ENCODE measurements around the gene PRF1.

Gene PRF1

DNA sequence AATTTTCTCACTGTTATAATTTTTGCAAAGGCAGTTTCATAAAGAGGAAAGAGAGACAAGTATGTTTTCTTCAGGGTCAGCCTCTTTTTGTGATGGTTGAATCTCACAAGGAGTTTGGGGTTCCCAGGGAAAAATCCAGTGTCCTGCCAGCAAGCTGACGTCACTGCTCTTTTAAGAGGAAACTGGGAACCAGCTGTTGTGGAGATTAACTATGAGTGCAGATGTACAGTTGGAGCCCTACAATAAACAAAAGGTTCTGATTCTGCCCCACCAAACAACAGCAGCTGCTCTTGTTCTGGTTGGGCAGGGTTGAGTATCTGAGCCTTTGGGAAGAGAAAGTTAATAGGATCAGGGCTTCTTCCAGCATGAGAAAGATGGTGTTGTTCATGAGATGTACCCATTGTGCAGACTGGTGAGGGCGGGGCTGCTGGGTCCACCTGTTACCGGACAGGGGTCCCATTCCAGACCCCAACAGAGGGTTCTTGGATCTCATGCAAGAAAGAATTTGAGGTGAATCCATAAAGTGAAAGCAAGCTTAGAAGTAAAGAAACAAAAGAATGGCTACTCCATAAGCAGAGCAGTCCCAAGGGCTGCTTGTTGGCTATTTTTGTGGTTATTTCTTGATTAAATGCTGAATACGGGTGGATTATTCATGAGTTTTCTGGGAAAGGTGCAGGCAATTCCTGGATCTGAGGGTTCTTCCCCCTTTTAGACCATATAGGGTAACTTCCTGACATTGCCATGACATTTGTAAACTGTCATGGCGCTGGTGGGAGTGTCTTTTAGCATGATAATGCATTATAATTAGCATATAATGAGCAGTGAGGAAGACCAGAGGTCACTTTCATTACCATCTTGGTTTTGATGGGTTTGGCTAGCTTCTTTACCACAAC lies 12.5 kb downstream of the PRF1 start:
- in situ Hi-C loops (cut with HindIII; ENCODE audit: low pct_ligation_motif_present, low sequenced_read_pairs), result no loop called here
- no peak for DNase-seq
- Histone ChIP-seq H3K36me3 (replicated peaks) (no peaks in the 10 kb centered on the region), H3K4me3 (ENCODE audit: low read depth, low read length) (no peak overlapping the region), H3K27ac (no peak overlapping the region), H3K27me3 (replicated peaks) (peaks cover 8% of the 10 kb centered on the region)
- no peak for TF ChIP-seq CTCF (IDR thresholded peaks at IDR 0.05; ENCODE audit: low read depth, low read length, missing control alignments)

- in situ Hi-C loops (cut with HindIII; ENCODE audit: low pct_ligation_motif_present, low sequenced_read_pairs), result no loop called here
- H3K27me3 ChIP-seq (replicated peaks), result peaks cover 8% of the 10 kb centered on the region
- TF ChIP-seq CTCF (IDR thresholded peaks at IDR 0.05; ENCODE audit: low read depth, low read length, missing control alignments), result no peak
- H3K4me3 ChIP-seq (ENCODE audit: low read depth, low read length), result no peak overlapping the region
- no peak overlapping the region for H3K27ac ChIP-seq
- DNase-seq, result no peak
- H3K36me3 ChIP-seq (replicated peaks), result no peaks in the 10 kb centered on the region
Observed at GRCh38 chr10:70588859-70589570, 13.5 kb downstream of the PRF1 start.

GRCh38 chr10:70588255-70588654 lies 14.3 kb downstream of the PRF1 start:
- no peak for TF ChIP-seq CTCF (IDR thresholded peaks at IDR 0.05; ENCODE audit: low read depth, low read length, missing control alignments)
- DNase-seq, result no peak
- H3K36me3 ChIP-seq (replicated peaks), result no peaks in the 10 kb centered on the region
- no peak overlapping the region for H3K27ac ChIP-seq
- in situ Hi-C loops (cut with HindIII; ENCODE audit: low pct_ligation_motif_present, low sequenced_read_pairs), result no loop called here
- H3K27me3 ChIP-seq (replicated peaks), result peaks cover 8% of the 10 kb centered on the region
- no peak overlapping the region for H3K4me3 ChIP-seq (ENCODE audit: low read depth, low read length)

DNA sequence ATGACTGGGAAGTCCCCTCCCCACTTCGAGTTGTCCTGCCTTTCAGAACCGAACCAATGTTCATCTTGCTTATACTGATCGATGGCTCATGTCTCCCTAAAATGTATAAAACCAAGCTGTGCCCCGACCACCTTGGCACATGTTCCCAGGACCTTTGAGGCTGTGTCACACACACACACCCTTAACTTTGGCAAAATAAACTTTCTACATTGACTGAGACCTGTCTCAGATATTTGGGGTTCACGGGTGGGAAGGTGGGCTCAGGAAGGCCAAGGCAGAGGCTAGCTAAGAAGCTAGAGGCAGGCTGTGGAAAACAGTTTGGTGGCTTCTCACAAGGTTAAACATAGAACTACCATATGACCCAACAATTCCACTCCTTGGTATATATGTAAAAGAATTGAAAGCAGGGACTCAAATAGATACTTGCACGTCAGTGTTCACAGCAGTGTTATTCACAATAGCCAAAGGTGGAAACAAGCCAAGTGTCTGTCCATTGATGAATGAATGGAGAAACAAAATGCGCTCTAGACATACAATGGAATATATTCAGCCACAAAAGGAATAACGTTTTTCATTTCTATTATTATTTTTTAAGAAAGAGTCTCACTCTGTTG lies 15.4 kb downstream of the PRF1 start:
- Histone ChIP-seq H3K27ac (no peak overlapping the region), H3K36me3 (replicated peaks) (no peaks in the 10 kb centered on the region), H3K4me3 (ENCODE audit: low read depth, low read length) (no peak overlapping the region), H3K27me3 (replicated peaks) (peaks cover 8% of the 10 kb centered on the region)
- in situ Hi-C loops (cut with HindIII; ENCODE audit: low pct_ligation_motif_present, low sequenced_read_pairs), result no loop called here
- no peak for DNase-seq
- no peak for TF ChIP-seq CTCF (IDR thresholded peaks at IDR 0.05; ENCODE audit: low read depth, low read length, missing control alignments)

DNA sequence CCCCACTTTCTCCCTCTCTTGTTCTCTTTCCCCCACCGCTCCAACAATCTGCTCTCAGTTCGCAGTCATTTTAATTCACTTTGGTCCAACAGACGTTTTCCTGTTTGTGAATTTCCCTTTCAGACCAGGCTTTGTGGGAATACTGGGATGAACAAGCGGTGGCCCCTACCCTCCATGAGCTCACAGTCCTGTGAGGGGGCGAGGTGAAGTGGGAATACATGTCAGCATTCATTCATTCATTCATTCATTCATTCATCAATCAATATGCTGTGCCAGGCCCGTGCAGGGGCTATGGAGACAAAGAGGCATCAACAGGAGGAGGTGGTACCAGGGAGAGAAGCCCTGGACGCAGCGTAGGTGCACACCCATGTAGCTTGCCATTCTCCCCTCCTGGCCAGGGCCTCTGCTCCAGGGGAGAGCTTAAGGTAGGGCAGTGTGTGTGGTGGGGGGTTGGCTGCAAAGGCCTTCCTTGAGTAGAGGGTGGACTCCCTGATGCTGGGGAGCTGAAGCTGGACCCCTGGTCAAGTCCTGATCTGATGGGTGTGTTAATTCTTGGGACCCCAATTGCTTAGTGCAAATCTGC lies 16.1 kb downstream of the PRF1 start:
- TF ChIP-seq CTCF (IDR thresholded peaks at IDR 0.05; ENCODE audit: low read depth, low read length, missing control alignments), result no peak
- in situ Hi-C loops (cut with HindIII; ENCODE audit: low pct_ligation_motif_present, low sequenced_read_pairs), result no loop called here
- Histone ChIP-seq H3K27me3 (replicated peaks) (peaks cover 6% of the 10 kb centered on the region), H3K27ac (no peak overlapping the region), H3K4me3 (ENCODE audit: low read depth, low read length) (no peak overlapping the region), H3K36me3 (replicated peaks) (no peaks in the 10 kb centered on the region)
- no peak for DNase-seq

Measured in brain microvascular endothelial cell (primary cell).